NCI-H2029 (cell line): ENCODE data around the gene PRRC2A.

Experiments used
- DNase-seq: peaks from one replicate; lab custom pipeline; 2025; lab: John Stamatoyannopoulos, UW

Gene PRRC2A

GRCh38 chr6:31620586-31621319 lies at the start of gene PRRC2A:
TSS of gene PRRC2A (plus strand) at chr6:31620715. CDS start at chr6:31622790, 2,075 bp downstream.
- peak; percentile 84 for DNase-seq

DNA sequence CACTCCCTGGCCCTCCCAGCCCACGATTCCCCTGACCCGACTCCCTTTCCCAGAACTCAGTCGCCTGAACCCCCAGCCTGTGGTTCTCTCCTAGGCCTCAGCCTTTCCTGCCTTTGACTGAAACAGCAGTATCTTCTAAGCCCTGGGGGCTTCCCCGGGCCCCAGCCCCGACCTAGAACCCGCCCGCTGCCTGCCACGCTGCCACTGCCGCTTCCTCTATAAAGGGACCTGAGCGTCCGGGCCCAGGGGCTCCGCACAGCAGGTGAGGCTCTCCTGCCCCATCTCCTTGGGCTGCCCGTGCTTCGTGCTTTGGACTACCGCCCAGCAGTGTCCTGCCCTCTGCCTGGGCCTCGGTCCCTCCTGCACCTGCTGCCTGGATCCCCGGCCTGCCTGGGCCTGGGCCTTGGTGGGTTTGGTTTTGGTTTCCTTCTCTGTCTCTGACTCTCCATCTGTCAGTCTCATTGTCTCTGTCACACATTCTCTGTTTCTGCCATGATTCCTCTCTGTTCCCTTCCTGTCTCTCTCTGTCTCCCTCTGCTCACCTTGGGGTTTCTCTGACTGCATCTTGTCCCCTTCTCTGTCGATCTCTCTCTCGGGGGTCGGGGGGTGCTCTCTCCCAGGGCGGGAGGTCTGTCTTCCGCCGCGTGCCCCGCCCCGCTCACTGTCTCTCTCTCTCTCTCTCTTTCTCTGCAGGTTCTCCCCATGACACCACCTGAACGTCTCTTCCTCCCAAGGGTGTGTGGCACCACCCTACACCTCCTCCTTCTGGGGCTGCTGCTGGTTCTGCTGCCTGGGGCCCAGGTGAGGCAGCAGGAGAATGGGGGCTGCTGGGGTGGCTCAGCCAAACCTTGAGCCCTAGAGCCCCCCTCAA lies 48.2 kb upstream of the PRRC2A start, which contains the start of gene LTA:
Gene LTA (plus strand): TSS at position 249 of the 871 bp plus-strand sequence. CDS start 454 bp downstream, at position 703.
- DNase-seq: no peak

DNA sequence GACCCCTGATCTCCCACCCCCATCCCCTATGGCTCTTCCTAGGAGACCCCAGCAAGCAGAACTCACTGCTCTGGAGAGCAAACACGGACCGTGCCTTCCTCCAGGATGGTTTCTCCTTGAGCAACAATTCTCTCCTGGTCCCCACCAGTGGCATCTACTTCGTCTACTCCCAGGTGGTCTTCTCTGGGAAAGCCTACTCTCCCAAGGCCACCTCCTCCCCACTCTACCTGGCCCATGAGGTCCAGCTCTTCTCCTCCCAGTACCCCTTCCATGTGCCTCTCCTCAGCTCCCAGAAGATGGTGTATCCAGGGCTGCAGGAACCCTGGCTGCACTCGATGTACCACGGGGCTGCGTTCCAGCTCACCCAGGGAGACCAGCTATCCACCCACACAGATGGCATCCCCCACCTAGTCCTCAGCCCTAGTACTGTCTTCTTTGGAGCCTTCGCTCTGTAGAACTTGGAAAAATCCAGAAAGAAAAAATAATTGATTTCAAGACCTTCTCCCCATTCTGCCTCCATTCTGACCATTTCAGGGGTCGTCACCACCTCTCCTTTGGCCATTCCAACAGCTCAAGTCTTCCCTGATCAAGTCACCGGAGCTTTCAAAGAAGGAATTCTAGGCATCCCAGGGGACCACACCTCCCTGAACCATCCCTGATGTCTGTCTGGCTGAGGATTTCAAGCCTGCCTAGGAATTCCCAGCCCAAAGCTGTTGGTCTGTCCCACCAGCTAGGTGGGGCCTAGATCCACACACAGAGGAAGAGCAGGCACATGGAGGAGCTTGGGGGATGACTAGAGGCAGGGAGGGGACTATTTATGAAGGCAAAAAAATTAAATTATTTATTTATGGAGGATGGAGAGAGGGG lies 47.0 kb upstream of the PRRC2A start:
- no peak for DNase-seq

DNA sequence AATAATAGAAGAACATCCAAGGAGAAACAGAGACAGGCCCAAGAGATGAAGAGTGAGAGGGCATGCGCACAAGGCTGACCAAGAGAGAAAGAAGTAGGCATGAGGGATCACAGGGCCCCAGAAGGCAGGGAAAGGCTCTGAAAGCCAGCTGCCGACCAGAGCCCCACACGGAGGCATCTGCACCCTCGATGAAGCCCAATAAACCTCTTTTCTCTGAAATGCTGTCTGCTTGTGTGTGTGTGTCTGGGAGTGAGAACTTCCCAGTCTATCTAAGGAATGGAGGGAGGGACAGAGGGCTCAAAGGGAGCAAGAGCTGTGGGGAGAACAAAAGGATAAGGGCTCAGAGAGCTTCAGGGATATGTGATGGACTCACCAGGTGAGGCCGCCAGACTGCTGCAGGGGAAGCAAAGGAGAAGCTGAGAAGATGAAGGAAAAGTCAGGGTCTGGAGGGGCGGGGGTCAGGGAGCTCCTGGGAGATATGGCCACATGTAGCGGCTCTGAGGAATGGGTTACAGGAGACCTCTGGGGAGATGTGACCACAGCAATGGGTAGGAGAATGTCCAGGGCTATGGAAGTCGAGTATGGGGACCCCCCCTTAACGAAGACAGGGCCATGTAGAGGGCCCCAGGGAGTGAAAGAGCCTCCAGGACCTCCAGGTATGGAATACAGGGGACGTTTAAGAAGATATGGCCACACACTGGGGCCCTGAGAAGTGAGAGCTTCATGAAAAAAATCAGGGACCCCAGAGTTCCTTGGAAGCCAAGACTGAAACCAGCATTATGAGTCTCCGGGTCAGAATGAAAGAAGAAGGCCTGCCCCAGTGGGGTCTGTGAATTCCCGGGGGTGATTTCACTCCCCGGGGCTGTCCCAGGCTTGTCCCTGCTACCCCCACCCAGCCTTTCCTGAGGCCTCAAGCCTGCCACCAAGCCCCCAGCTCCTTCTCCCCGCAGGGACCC lies 46.1 kb upstream of the PRRC2A start:
- DNase-seq: no peak

DNA sequence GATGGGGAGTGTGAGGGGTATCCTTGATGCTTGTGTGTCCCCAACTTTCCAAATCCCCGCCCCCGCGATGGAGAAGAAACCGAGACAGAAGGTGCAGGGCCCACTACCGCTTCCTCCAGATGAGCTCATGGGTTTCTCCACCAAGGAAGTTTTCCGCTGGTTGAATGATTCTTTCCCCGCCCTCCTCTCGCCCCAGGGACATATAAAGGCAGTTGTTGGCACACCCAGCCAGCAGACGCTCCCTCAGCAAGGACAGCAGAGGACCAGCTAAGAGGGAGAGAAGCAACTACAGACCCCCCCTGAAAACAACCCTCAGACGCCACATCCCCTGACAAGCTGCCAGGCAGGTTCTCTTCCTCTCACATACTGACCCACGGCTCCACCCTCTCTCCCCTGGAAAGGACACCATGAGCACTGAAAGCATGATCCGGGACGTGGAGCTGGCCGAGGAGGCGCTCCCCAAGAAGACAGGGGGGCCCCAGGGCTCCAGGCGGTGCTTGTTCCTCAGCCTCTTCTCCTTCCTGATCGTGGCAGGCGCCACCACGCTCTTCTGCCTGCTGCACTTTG lies 45.1 kb upstream of the PRRC2A start, which contains the start of gene TNF:
Gene TNF (plus strand): TSS at position 231 of the 567 bp plus-strand sequence. CDS start 177 bp downstream, at position 408.
- no peak for DNase-seq

GRCh38 chr6:31575952-31576685 lies 44.4 kb upstream of the PRRC2A start:
- DNase-seq: no peak

GRCh38 chr6:31576897-31577578 lies 43.5 kb upstream of the PRRC2A start:
- DNase-seq: no peak

DNA sequence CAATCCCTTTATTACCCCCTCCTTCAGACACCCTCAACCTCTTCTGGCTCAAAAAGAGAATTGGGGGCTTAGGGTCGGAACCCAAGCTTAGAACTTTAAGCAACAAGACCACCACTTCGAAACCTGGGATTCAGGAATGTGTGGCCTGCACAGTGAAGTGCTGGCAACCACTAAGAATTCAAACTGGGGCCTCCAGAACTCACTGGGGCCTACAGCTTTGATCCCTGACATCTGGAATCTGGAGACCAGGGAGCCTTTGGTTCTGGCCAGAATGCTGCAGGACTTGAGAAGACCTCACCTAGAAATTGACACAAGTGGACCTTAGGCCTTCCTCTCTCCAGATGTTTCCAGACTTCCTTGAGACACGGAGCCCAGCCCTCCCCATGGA lies 42.9 kb upstream of the PRRC2A start:
- DNase-seq: no peak

- no peak for DNase-seq
Observed at GRCh38 chr6:31578184-31579118, 42.1 kb upstream of the PRRC2A start.

- DNase-seq: no peak
Observed at GRCh38 chr6:31579119-31579505, 41.4 kb upstream of the PRRC2A start.

GRCh38 chr6:31579546-31580437 lies 40.7 kb upstream of the PRRC2A start:
- DNase-seq: no peak

DNA sequence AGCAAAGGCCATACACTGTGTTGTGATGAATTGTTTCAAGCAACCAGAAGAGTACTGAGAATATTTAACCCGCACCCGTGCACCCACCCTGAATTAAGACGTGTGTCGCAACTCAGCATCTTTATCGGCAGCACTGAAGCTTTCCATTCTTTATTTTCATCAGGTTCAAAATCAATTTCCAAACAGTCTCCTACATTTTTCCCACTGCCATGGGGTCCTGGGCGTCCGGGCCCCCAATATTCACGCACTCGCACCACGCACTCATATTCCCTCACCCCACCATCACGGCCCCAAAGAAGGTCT lies 40.1 kb upstream of the PRRC2A start:
- DNase-seq: no peak

GRCh38 chr6:31580807-31581433 lies 39.6 kb upstream of the PRRC2A start:
- peak; percentile 46 for DNase-seq

- DNase-seq: no peak
Observed at GRCh38 chr6:31581434-31582229, 38.9 kb upstream of the PRRC2A start.

GRCh38 chr6:31582230-31582643 lies 38.3 kb upstream of the PRRC2A start, which contains the start of gene LTB:
TSS of gene LTB (minus strand) at chr6:31582424. CDS start at chr6:31582417, 7 bp downstream.
- DNase-seq: no peak

DNA sequence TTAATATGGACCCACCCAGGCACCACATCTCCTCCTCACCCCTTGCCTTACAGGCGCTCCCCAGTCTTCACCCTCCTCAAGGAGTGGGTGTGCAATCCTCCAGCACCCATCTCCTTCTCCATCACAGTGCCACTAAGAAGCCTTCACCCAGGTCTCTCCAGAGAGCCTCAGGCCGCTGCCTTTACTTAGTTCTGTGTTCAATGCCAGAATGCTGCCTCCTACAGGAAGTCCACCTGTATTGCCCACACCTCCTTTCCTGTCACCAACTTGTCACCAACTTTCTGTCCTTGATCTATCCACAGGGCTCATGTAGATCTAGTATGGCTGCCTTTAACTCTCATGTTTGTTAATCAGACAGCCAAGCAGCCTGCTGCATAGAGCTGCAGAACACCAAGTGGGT lies 35.0 kb upstream of the PRRC2A start:
- DNase-seq: no peak
